ENCODE measurements around the gene UBL7. TPM values are rescaled to one million over a fixed set of nuclear protein-coding genes. Genes with fewer than 3 reads are reported as not detected.

Gene UBL7
- total and polyA plus RNA-seq, 2 of the 8 experiments (the other 6 are each of a cell fraction or from before 2014, with no cell fraction given): 71.5 to 183 TPM

GRCh38 chr15:74429781-74430400, 31.1 kb downstream of the UBL7 start (continued):
- TF ChIP-seq, protein P1, sequence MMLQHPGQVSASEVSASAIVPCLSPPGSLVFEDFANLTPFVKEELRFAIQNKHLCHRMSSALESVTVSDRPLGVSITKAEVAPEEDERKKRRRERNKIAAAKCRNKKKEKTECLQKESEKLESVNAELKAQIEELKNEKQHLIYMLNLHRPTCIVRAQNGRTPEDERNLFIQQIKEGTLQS (IDR thresholded peaks at IDR 0.05; ENCODE audit: insufficient read depth, low read depth, low read length): no peak
- no peak for TF ChIP-seq EGR1 (IDR thresholded peaks at IDR 0.05; ENCODE audit: borderline replicate concordance, low read depth, low read length)
- TF ChIP-seq POLR2A (IDR thresholded peaks at IDR 0.05; ENCODE audit: control extremely low read depth in 1 of 2, low read depth in 2 of 2, low read length in 2 of 2): no peak
- no peak for TF ChIP-seq TAF1 (IDR thresholded peaks at IDR 0.05; ENCODE audit: low read depth, low read length)
- no peak for TF ChIP-seq CHD7 (IDR thresholded peaks at IDR 0.05; ENCODE audit: insufficient replicate concordance, low read length)

Data from H1 (cell line).